ENCODE measurements around the gene CD70.
"Not testable (repeated sequence)": the region's sequence is repeated elsewhere in the genome, so short reads cannot be mapped to it uniquely, and the experiment has no call there.

Gene CD70

DNA sequence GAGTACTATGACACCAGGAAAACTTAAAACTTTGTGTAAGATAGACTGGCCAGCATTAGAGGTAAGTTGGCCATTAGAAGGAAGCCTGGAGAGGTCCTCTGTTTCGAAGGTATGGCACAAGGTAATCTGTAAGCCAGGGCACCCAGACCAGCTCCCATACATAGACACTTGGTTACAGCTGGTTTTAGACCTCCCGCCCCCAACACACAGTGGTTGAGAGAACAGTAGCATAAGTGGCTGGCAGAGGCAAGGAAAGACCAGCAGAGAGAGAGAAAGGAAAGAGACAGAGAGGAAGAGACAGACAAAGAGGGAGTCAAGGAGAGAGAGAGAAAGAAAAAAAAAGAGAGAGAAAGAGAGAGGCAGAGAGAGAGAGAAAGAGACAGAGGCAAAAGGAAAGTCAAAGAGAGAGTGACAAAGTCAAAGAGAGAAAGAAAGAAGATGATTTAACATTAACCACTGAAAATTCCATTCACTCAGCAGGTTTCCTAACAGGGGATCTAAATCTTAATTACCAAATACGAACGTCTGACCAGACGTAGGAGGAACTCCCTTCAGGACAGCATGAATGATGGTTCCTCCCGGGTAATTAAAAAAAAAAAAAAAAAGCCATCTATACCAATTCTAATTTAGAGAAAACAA lies 7.4 kb upstream of the CD70 start:
- not testable (repeated sequence) for DNase-seq (ENCODE audit: low read depth in 2 of 2, low spot score in 1 of 2)

DNA sequence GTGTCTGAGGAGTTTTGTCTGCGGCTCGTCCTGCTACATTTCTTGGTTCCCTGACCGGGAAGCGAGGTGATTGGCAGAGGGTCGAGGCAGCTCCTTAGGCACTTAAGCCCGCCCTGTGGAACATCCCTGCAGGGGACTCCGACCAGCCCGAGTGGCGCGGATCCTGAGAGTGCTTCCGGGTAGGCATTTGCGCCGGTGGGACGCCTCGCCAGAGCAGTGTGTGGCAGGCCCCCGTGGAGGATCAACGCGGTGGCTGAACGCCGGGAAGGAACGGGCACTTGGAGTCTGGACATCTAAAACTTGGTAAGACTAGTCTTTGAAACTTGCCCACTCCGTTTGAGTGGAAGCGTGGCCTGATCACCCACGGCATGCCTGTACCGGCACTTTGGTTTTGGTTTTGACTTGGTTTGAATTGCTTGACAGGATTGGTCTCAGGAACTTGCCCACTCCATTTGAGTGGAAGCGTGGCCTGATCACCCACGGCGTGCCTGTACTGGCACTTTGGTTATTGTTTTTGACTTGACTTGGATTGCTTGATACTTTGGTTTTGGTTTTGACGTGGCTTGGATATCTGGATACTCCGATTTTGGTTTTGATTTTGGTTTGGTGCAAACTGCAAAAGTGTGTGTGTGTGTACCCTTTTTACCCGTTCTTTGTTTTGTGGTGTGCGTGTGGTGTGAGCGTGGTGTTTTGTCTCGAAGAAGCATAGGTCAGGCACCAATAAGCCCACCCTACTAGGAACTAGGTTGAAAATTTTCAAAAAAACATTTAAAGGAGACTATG lies 6.7 kb upstream of the CD70 start:
- DNase-seq (ENCODE audit: low read depth in 2 of 2, low spot score in 1 of 2): not testable (repeated sequence)

DNA sequence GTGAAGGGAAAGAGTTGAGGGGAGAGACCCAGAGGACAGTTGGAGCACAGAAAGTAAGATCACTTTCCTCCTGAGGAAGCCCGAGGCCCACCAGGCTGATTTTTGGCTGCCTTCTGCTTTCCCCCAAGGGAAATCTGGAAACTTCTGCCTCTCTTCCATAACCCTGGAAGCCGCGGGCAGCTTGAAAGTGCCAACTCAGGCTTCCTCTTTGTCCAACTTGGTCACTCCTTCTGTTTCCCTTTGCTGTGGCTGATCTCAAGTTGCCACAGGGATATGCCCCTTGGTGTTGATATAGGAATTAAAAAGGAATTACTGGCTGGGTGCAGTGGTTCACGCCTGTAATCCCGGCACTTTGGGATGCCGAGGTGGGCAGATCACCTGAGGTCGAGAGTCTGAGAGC lies 5.7 kb upstream of the CD70 start:
- DNase-seq (ENCODE audit: low read depth in 2 of 2, low spot score in 1 of 2): no peak

DNA sequence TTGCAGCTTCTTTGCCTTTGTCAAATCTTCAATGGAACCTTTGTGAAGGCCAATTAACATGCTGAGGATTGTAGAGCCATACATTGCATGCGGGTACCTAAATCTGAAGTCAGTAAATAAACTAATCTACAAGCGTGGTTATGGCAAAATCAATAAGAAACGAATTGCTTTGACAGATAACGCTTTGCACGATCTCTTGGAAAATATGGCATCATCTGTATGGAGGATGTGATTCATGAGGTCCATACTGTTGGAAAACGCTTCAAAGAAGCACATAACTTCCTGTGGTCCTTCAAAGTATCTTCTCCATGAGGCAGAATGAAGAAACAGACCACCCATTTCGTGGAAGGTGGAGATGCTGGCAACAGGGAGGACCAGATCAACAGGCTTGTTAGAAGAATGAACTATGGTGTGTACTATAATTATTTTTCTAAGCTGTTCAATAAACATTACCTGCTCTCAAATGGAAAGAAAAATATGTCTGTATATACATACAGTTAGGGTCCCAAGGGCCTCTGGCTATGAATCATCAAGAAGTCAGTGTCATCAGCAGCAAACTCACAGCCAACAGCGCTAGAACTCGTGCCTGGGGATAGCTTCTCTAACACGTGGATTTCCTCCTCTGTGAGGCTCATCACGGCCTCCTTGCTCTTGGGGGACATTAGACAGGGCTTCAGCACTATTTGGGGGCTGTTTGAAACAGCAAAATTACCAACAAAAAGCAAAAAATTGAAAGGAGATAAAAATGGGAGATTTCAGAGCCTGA lies 2.9 kb upstream of the CD70 start:
- no peak for DNase-seq (ENCODE audit: low read depth in 2 of 2, low spot score in 1 of 2)

DNA sequence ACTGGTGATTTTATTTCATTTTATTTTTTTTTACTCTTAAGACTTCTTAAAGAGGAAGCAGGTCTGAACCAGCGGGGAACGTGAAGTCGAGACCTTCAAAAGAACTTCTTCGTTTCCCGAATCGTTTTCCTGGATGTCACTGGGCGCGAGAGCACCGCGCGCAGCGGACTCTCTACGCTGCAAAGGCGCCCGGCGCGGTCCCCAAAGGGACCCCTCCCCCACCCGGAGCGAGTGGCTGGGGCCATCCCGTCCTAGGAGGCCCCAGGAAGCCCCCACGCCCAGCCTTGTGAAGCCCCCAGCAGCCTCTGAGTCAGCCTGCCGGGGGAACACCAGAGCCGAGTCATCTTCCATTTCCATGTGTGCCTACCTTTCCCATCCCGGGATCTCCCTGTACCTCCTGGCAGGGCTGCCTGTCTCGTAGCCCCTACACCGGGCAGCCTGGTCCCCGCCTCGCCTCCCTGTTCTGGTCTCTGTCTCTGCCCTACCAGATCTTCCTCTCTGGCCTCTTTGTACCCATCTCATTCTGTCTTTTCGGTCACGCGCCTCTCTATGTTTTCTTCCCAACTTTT lies 608 bp downstream of the CD70 start:
- DNase-seq (ENCODE audit: low read depth in 2 of 2, low spot score in 1 of 2): no peak

DNA sequence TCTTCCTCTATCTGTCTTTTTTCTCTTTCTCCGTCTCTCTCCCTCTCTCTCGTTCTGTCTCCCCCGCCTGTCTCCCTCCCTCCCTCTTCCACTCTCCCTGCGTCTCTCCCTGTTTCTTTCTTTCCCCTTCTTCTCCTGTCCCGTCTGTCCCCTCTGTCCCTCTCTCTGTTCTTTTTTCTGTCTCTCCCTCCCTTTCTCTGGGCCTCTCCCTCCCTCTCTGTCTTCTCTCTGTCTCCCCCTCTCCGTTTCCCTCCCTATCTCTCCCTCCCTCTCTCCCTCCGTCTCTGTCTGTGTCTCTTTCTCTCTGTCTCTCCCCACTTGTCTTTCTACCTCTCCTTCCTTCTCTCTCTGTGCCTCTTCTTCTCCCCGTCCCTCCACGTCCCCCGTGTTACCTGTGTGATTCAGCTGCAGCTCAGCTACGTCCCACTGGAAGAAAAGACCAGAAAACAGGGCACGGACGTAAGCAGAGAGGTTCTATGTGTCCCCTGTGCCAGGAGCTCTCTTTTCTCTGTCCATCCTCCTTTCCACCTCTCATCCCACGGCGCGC lies 1.2 kb downstream of the CD70 start:
- no peak for DNase-seq (ENCODE audit: low read depth in 2 of 2, low spot score in 1 of 2)

DNA sequence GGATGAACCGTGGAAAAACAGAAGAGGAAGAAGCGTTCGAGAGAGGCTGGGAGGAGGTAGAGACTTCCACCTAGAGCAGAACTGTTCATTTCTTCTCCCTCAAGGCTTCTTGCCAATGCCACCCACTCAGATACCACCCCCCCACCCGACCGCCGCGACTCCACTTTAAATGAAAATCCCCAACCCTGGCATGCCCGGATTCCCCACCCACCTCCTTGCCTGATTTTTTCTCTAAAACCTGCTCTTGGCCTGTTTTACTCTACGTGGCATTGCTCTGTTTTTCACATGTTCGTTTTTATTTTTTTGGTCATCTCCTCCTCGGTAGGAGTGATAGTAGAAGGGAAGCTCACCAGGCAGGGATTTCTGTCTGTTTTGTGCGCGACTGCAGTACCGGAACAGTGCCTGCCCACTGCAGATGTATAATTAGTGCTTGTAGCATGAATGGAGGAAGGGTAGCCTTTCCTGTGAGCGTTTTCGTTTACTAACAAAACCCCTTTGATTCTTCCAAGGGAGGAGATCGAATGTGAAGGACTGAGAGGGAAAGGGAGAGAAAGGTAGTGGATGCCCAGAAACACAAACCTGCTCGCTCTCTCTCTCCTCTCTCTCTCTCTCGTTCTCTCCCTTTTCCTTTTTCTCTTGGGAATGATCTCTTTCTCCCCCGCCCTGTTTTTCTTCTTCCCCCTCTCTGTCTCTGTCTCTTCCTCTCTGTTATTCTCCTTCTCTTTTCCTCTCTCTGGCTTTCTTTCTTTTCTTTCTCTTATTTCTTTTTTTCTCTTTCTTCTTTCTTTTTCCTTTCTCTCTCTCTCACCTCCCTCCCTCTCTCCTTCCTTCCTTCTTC lies 2.2 kb downstream of the CD70 start:
- DNase-seq (ENCODE audit: low read depth in 2 of 2, low spot score in 1 of 2): no peak

DNA sequence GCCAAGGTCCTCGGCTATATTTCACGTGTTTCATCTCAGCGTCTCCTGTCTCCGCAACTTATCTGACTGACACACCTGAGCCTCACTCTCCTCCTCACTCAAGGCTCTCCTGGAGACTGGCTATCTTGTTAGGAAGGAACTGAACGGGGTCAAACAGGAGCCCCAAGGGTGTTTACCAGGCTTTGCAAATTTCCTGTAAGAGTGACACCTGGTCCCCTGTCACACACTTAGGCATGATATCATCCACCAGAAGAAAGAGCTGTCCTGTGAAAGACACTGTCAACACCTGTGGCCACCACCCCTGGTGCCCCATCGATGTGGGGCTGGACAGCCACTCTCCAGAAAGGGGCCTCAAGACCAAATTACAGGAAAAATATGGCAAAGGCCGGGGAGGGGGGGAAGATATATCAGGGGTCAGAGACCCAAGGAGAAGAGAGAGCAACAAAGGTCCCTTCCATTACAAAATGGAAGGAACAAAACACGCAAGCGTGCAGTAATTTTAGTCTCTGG lies 2.9 kb downstream of the CD70 start:
- no peak for DNase-seq (ENCODE audit: low read depth in 2 of 2, low spot score in 1 of 2)

DNA sequence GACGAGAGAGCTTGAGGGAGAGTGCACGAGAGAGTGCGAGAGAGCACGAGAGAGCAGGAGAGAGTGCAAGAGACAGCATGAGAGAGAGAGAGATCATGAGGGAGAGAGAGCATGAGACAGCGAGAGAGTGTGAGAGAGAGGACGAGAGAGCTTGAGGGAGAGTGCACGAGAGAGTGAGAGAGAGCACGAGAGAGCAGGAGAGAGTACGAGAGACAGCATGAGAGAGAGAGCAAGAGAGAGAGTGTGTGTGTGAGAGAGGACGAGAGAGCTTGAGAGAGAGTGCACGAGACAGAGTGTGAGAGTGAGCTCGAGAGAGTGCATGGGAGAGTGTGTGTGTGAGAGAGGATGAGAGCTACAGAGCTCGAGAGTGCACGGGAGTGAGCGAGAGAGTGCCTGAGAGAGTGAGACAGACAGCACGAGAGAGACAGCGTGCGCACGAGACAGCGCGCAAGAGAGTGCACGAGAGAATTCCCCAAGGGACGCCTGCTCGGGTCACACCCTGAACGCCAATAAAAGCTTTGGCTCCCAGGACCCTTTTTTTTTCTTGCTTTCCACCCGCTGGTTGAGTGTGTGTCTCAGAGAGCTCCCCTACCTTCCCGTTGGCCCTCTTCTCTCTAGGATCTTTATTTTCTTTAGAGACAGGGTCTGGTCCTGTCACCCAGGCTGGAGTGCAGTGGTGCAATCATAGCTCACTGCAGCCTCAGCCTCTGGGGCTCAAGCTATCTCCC lies 3.7 kb downstream of the CD70 start:
- no peak for DNase-seq (ENCODE audit: low read depth in 2 of 2, low spot score in 1 of 2)

DNA sequence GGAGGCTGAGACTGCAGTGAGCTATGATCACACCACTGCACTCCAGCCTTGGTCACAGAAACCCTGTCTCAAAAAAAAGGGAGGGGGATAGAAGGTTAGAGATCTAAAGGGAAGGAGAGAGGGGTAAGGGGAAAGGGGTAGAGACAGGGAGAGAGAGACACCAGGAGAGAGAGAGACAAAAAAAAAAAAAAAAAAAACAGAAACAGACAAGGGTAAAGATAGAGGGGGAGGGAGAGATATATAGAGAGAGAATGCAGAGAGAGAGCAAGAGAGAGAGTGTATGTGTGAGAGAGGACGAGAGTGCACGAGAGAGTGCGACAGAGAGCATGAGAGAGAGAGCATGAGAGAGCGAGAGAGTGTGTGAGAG lies 4.2 kb downstream of the CD70 start:
- no peak for DNase-seq (ENCODE audit: low read depth in 2 of 2, low spot score in 1 of 2)

DNA sequence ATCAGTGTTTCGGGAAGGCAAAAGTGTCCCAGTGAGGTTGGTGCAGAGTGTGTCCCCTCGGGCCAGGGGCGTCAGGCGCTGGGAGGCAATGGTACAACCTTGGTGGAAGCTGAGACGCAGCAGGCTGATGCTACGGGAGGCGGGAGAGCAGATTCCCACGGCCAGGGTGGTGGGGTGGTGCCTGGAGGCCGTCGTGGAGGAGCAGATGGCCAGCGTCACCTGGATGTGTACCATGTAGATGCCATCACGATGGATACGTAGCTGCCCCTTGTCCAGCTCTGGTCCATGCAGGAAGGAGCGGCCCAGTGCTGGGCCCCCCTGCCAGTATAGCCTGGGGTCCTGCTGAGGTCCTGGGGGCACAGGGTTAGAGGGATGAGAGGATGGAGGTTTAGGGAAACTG lies 4.9 kb downstream of the CD70 start:
- no peak for DNase-seq (ENCODE audit: low read depth in 2 of 2, low spot score in 1 of 2)

DNA sequence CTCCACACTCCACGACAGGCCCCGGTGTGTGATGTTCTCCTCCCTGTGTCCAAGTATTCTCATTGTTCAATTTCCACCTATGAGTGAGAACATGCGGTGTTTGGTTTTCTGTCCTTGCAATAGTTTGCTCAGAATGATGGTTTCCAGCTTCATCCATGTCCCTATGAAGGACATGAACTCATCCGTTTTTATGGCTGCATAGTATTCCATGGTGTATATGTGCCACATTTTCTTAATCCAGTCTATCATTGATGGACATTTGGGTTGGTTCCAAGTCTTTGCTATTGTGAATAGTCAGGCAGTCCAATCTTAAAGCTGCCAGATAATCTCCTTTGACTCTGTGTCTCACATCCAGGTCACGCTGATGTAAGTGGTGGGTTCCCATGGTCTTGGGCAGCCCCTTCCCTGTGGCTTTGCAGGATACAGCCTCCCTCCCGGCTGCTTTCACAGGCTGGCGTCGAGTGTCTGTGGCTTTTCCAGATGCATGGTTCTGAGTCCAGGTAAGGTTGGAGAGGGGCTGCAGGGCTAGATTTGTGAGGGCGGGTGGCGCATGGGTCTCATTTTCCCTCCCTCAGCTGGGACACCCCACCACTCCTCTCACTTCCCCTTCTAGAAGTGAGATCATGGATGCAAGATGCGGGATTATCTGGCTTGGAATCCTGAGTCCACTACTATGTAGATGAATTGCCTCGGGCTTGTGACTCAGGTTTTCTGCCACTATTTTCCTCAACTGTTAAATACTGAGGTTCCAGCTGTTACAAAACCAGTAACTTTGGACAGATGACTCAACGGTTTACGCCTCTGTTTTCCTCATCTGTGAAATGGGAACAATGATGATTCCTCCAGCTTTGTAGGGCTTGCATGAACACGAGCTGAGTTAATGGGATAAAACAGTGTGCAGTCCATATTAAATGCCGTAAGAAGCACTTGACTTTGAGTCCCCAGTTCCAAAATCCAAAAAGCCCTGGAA lies 8.2 kb downstream of the CD70 start:
- not testable (repeated sequence) for DNase-seq (ENCODE audit: low read depth in 2 of 2, low spot score in 1 of 2)

DNA sequence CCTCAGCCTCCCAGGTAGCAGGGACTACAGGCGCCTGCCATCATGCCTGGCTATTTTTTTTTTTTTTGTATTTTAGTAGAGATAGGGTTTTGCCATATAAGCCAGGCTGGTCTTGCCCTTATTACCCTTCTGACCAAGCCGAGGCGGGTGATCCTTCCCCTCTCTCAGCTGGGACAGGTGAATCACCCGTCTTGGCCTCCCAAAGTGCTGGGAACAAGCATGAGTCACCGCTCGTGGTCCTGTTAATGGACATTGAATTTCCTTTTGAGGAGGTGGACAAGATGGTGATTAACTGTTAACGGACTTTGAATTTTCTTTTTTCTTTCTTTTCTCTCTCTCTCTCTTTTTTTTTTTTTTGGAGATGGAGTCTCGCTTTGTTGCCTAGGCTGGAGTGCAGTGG lies 10.6 kb downstream of the CD70 start:
- DNase-seq (ENCODE audit: low read depth in 2 of 2, low spot score in 1 of 2): no peak

DNA sequence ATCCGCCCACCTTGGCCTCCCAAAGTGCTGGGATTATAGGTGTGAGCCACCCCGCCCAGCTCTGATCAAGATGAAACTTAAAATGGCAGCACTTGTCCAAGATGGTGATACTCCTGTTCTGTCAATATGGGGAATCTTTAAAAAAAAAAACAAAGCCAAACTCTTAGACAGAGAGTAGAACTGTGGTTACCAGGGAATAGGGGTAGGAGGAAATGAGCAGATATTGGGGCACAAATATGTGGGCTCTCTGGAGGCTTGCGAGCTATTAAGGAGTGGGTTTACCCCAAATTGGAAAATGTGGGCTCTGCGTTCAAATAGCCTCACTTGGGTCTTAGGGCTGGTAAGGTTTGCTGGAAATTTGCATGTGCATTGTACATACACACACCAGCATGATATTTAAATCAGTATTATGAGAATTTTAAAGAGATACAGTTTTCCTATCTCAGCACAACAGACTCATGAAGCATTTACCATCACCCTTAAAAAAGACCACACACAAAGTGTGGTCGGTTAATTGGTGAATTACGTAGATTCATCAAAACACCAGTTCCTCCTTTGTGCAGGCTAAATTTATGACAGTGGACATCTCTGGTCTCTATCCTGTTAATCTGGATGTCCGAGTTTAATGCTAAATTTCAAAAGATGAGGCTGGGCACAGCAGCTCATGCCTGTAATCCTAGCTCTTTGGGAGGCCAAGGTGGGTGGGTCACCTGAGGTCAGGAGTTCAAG lies 11.3 kb downstream of the CD70 start:
- no peak for DNase-seq (ENCODE audit: low read depth in 2 of 2, low spot score in 1 of 2)

DNA sequence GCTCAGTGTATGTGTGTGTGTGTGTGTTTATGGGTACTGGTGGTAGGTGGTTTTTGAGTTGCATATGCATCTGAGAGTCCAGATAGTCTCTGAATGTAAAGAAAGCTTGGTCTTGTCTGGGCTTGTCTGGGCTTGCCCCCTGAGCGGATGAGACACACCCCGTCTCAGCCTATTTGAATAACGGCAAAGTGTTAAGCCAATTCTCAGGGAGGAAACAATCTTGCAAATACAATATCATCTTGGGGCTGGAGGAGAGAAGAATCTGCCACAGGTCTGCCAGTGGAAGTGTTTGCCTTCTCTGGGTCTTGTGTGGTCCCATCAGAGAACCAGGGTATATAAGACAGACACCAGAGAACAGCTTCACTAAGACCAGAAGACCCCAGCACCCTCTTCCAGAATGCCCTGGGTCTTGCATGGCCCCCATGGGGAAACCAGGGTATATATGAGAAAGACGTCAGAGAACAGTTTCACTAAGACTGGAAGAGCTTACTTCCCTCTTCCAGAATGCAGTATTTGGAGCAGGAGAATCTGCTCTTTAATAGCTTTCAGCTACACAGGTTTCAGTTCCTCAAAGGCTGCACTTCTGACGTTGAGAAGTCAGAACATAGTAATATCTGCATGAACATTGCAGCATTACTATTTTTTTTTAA lies 13.3 kb downstream of the CD70 start:
- no peak for DNase-seq (ENCODE audit: low read depth in 2 of 2, low spot score in 1 of 2)

DNA sequence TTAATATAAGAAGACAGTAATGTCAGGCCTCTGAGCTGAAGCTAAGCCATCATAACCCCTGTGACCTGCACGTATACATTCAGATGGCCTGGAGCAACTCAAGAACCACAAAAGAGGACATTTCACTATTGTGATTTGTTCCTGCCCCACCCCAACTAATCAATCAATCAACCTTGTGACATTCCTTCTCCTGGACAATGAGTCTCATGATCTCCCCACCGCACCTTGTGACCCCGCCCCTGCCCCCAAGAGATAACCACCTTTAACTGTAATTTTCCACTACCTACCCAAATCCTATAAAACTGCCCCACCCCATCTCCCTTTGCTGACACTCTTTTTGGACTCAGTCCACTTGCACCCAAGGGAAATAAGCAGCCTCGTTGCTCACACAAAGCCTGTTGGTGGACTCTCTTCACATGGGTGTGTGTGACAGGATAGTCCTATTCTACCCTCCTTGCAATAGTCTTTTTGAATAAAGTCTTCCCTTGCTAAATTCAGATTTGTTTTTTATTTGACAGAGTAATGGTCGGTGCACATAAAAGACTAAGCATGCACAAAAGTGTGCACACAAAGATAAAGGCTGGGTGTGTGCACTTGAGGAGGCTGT lies 14.0 kb downstream of the CD70 start:
- DNase-seq (ENCODE audit: low read depth in 2 of 2, low spot score in 1 of 2): no peak

DNA sequence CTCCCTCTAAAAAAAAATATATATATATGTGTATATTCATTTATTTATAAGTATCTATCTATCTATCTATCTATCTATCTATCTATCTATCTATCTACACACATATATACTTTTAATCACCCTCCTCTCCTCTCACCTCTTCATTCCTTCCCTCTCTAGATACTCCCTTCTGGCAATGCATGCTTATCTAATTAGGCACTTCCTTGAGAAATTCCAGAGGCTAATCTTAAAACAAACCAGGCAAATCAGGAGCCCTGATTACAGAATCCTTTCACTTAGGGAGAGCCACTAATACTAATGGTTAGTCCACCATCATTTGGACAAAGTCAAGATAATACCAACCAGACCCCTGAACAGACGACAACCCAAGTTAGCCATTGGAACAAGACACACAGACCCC lies 17.6 kb downstream of the CD70 start:
- DNase-seq (ENCODE audit: low read depth in 2 of 2, low spot score in 1 of 2): no peak

All from stimulated activated CD8-positive, alpha-beta memory T cell treated with anti-CD3 and anti-CD28 coated beads, Interleukin-4, amount 100 ng/mL, for 4 hours (primary cell).